OCI-LY7 (cell line): ENCODE data around the gene PRSS48.

Experiments
- EZH2phosphoT487 ChIP-seq: fragments of 200-600 bp; sonication (generic); IDR thresholded peaks from 2 replicates; pipeline ENCODE4 v1.6.1; 2018; ENCODE audit warnings: low read depth, borderline replicate concordance, mild to moderate bottlenecking, mixed run types, antibody characterized with exemption, low read length, moderate library complexity, mixed read lengths
- TF ChIP-seq, protein P1 (sequence below): fragments of 200-600 bp; sonication (generic); conservative IDR thresholded peaks from 2 replicates; pipeline ENCODE4 v1.5.1; 2014; ENCODE audit warnings: mild to moderate bottlenecking, antibody characterized with exemption, low read length, moderate library complexity, mixed read lengths

DNA sequence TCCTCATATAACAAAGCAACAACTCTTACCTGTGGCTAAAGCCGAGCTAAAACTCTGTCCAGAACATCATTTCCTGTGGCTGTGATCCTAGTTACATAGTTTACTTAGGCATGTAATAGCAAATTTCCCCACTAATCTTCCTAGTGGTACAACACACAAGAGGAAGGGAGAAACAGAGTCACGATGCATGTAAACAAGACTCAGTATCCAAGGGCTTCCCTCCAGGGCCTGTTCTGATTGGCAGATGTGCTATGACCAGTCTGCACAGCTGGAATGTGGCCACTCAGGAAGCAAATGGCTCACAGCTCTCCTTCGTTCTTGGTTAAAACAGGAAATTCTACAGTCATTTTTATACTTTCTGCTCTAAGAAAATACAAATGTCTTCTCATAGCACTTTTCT, 49.2 kb upstream of the PRSS48 start:
- TF ChIP-seq, protein P1, sequence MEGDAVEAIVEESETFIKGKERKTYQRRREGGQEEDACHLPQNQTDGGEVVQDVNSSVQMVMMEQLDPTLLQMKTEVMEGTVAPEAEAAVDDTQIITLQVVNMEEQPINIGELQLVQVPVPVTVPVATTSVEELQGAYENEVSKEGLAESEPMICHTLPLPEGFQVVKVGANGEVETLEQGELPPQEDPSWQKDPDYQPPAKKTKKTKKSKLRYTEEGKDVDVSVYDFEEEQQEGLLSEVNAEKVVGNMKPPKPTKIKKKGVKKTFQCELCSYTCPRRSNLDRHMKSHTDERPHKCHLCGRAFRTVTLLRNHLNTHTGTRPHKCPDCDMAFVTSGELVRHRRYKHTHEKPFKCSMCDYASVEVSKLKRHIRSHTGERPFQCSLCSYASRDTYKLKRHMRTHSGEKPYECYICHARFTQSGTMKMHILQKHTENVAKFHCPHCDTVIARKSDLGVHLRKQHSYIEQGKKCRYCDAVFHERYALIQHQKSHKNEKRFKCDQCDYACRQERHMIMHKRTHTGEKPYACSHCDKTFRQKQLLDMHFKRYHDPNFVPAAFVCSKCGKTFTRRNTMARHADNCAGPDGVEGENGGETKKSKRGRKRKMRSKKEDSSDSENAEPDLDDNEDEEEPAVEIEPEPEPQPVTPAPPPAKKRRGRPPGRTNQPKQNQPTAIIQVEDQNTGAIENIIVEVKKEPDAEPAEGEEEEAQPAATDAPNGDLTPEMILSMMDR: no peak
- no peak for TF ChIP-seq EZH2phosphoT487
